Natural killer cell (primary cell): ENCODE results near the gene ARSG. TPM values are rescaled to one million over a fixed set of nuclear protein-coding genes. Genes with fewer than 3 reads are reported as not detected.
A peak's percentile ranks its signal among the peaks of the same experiment; 100 is the strongest.

Experiments used
- ATAC-seq, 3 donors: fragments of 150-1000 bp in 2 of 3; fragments of 200-7000 bp in 1 of 3; cut with Tn5 transposase; 1 replicate in 1 of 3; 2 replicates in 2 of 3; pipeline ENCODE4 v1.10.0; 2021; ENCODE audit warnings: mild to moderate bottlenecking in 2 of 3, moderate library complexity in 2 of 3
- DNase-seq, 2 donors: peaks; one replicate each; pipeline versions ENCODE4 v3.0.0 to v3.0.0-alpha.2; 2013 to 2021; ENCODE audit warnings: mixed read lengths in 1 of 2
- H3K27ac ChIP-seq: one replicate; pipeline ENCODE4 v1.5.1; 2013; ENCODE audit warnings: mild to moderate bottlenecking, low read length
- H3K27me3 ChIP-seq: one replicate; pipeline ENCODE4 v1.6.1; 2013; ENCODE audit warnings: low read length; ENCODE audit not compliant: control insufficient read depth, insufficient read depth
- H3K36me3 ChIP-seq: one replicate; pipeline ENCODE4 v1.6.1; 2013; ENCODE audit warnings: low read length; ENCODE audit not compliant: control insufficient read depth, insufficient read depth
- H3K4me1 ChIP-seq: one replicate; pipeline ENCODE4 v1.6.1; 2013; ENCODE audit warnings: low read length; ENCODE audit not compliant: control insufficient read depth, insufficient read depth
- H3K4me3 ChIP-seq: one replicate; pipeline ENCODE4 v1.5.1; 2013; ENCODE audit warnings: low read length
- H3K9me3 ChIP-seq: one replicate; pipeline ENCODE4 v1.6.1; 2013; ENCODE audit warnings: low read length; ENCODE audit not compliant: control insufficient read depth, insufficient read depth
- H3K27ac Mint-ChIP-seq, 2 donors: one replicate each; pipeline ENCODE4 v1.8.0; 2022; ENCODE audit warnings: mild to moderate bottlenecking in 2 of 2, mixed read lengths in 2 of 2, moderate library complexity in 1 of 2
- H3K27me3 Mint-ChIP-seq, 2 donors: one replicate each; pipeline ENCODE4 v1.8.0; 2022; ENCODE audit warnings: low read depth in 2 of 2, mixed read lengths in 2 of 2
- H3K36me3 Mint-ChIP-seq: one replicate; pipeline ENCODE4 v1.8.0; 2022; ENCODE audit warnings: mixed read lengths
- H3K4me1 Mint-ChIP-seq, 2 donors: one replicate each; pipeline ENCODE4 v1.8.0; 2022; ENCODE audit warnings: mixed read lengths in 2 of 2
- H3K4me3 Mint-ChIP-seq: one replicate; pipeline ENCODE4 v1.8.0; 2022; ENCODE audit warnings: mild to moderate bottlenecking, moderate library complexity, mixed read lengths
- H3K9me3 Mint-ChIP-seq, 2 donors: one replicate each; pipeline ENCODE4 v1.8.0; 2022; ENCODE audit warnings: mixed read lengths in 2 of 2
- CTCF ChIP-seq: fragments of 200-600 bp; IDR thresholded peaks from one replicate; pipeline ENCODE4 v1.8.0; 2022; ENCODE audit warnings: antibody characterized with exemption
- WGBS: methylation state at CpG from one replicate; pipeline ENCODE4 v1.1.7; 2013; ENCODE audit warnings: missing lambda C conversion rate; ENCODE audit not compliant: insufficient coverage; 5-methylcytosine and 5-hydroxymethylcytosine counted together
- intact Hi-C: fragments of 100-400 bp; cut with micrococcal nuclease; formaldehyde crosslinking; loops from one replicate; pipeline ENCODE4 v1.14.2; 2022
- total RNA-seq, 4 donors: library from RNA; stranded (reverse); fragments of 120-200 nt in 1 of 4; gene quantifications; one replicate each; pipeline versions ENCODE4 v1.2.3 to v1.2.4, GENCODE V29; 2013 to 2022

ARSG gene
- total RNA-seq, 3 donors from 2014 or later (not counting 1 experiment from before 2014, with no cell fraction given): 34.8 to 52.3 (median 39.3) TPM

GRCh38 chr17:68389041-68389440, 97.7 kb downstream of the ARSG start:
- peaks cover 25 to 32% of the 10 kb centered on the region in 2 donors for H3K4me1 Mint-ChIP-seq
- Histone ChIP-seq H3K9me3 (no peaks in the 10 kb centered on the region), H3K4me1 (peaks cover 7% of the 10 kb centered on the region), H3K27ac (no peak overlapping the region), H3K36me3 (no peaks in the 10 kb centered on the region), H3K27me3 (no peaks in the 10 kb centered on the region), H3K4me3 (no peak overlapping the region)
- H3K36me3 Mint-ChIP-seq: no peaks in the 10 kb centered on the region
- peak overlapping the region in 1 of 2 donors; percentile 35 for H3K27ac Mint-ChIP-seq
- no peak overlapping the region for H3K4me3 Mint-ChIP-seq
- ATAC-seq: no peak
- intact Hi-C loops: no loop called here
- H3K9me3 Mint-ChIP-seq: no peaks in the 10 kb centered on the region
- no peaks in the 10 kb centered on the region for H3K27me3 Mint-ChIP-seq
- no peak for TF ChIP-seq CTCF
- no peak for DNase-seq
- 58% methylated on average over 5 of the region's 7 CpGs for WGBS

DNA sequence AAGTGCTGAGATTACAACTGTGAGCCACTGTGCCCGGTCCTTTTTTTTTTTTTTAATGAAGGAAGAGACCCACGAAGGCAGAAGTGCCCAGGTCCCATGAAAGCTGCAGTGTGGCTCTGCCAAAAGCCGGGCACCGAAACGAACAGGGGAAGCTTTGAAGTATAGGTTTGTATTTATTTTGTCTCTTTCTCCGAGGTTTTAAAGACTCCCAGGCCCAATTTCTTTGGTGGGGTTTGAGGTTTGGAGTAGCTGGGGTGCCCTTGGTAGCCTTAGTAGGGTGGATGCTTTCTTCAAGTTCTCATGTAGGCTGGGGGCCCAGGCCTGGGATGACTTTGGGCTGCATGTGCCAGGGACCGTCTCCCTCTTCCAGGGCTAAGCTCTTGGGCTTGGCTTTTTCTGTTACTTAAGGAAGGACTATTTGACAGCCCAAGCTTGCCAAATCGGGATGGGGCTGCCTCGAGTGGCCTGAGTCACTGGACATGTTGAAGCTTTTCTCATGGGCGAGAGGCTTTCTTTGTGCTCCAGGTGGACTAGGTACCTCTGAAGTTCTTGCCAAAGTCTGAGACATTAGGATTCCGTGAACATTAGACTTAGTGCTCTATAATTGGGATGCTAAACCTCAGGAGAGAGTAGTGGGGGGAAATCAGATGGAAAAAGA, 99.7 kb downstream of the ARSG start:
- 93% methylated on average over 11 of the region's 11 CpGs for WGBS
- Mint-ChIP-seq H3K27ac (no peak overlapping the region), H3K9me3 (peaks cover 0 to 3% of the 10 kb centered on the region in 2 donors), H3K4me1 (peaks cover 14 to 19% of the 10 kb centered on the region in 2 donors), H3K27me3 (no peaks in the 10 kb centered on the region), H3K4me3 (no peak overlapping the region), H3K36me3 (no peaks in the 10 kb centered on the region)
- Histone ChIP-seq H3K27me3 (no peaks in the 10 kb centered on the region), H3K27ac (no peak overlapping the region), H3K4me1 (no peaks in the 10 kb centered on the region), H3K9me3 (peaks cover 8% of the 10 kb centered on the region), H3K4me3 (no peak overlapping the region), H3K36me3 (no peaks in the 10 kb centered on the region)
- DNase-seq (no peak), ATAC-seq (no peak)
- intact Hi-C loops: no loop called here
- TF ChIP-seq CTCF: no peak

GRCh38 chr17:68391561-68392268, 100.4 kb downstream of the ARSG start:
- intact Hi-C loops: no loop called here
- no peak for TF ChIP-seq CTCF
- H3K36me3 Mint-ChIP-seq: no peaks in the 10 kb centered on the region
- Histone ChIP-seq H3K9me3 (peaks cover 8% of the 10 kb centered on the region), H3K27me3 (no peaks in the 10 kb centered on the region), H3K36me3 (no peaks in the 10 kb centered on the region), H3K27ac (no peak overlapping the region), H3K4me1 (no peaks in the 10 kb centered on the region), H3K4me3 (no peak overlapping the region)
- H3K27ac Mint-ChIP-seq: no peak overlapping the region
- WGBS: 96% methylated on average over 16 of the region's 16 CpGs
- DNase-seq: no peak
- no peaks in the 10 kb centered on the region for H3K27me3 Mint-ChIP-seq
- ATAC-seq: no peak
- peaks cover 16 to 25% of the 10 kb centered on the region in 2 donors for H3K4me1 Mint-ChIP-seq
- peaks cover 0 to 3% of the 10 kb centered on the region in 2 donors for H3K9me3 Mint-ChIP-seq
- H3K4me3 Mint-ChIP-seq: no peak overlapping the region
